HG03354 (cell line): ENCODE results near the gene BNIP1.
"Not testable (repeated sequence)": the region's sequence is repeated elsewhere in the genome, so short reads cannot be mapped to it uniquely, and the experiment has no call there.

Experiments used
- ATAC-seq: cut with Tn5 transposase; IDR thresholded peaks from one replicate; pipeline ENCODE4 v1.9.1; 2021; ENCODE audit warnings: mild to moderate bottlenecking; ENCODE audit not compliant: unreplicated experiment, poor library complexity, severe bottlenecking

The BNIP1 gene, protein sequence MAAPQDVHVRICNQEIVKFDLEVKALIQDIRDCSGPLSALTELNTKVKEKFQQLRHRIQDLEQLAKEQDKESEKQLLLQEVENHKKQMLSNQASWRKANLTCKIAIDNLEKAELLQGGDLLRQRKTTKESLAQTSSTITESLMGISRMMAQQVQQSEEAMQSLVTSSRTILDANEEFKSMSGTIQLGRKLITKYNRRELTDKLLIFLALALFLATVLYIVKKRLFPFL

DNA sequence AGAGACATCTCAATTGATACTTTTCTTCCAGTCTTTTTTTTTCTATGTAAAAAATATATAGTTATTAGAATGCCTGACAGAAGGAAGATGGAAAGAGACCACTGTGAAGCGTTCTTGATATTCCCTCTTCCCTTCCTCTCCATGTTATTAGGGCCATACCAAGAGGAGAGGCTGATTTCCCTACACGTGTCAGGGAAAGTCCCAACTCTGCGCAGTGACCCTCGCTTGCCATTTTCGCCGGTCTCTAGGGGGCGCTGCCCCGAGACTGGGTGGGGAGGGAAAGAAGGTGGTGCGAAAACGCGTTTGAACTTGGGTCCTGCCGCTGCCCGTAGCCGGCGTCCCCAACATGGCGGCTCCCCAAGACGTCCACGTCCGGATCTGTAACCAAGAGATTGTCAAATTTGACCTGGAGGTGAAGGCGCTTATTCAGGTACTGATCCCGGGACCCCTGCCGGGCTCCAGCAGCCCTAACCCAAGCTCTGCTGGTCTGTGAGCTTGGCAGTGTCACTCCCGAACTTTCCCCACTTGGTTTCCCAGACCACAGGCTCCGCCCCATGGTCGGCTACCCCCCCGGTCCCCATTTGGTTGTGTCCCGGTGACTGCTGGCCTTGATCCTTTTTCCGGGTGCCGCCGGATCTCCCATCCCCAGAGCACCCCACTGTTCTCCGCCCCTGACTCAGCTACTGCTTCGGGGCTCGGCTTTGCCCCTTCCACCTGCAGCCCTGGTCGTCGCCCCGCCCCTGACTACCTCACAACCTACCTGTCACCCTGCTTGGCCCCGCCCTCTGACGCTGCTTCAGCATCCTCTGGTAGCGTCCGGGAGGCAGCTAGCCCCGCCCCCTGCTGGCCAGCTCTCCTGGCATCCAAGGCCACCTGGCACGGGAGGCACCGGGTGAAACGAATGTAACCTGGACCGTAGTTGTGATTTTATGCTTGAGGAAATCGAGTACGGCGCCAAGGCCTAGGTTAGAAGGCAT lies at the start of gene BNIP1:
Gene BNIP1, plus strand, starts transcription at position 332 of the 977 bp plus-strand sequence. Its CDS starts 15 bp downstream, at position 347.
- peak; percentile 94 for ATAC-seq

DNA sequence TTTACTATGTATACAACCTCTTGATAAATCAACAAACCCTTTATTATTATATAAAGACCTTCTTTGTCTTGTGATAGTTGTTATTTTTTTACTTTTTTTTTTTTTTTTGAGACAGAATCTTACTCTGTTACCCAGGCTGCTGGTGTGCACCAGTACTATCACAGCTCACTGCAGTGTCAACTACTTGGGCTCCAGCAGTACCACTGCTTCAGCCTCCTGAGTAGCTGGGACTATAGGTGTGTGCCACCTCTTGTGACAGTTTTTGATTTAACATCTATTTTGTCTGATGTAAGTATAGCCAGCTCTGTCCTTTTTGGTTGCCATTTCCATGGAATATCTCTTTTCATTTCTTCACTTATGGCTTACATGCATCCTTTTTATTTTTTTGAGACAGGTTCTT lies 45.5 kb upstream of the BNIP1 start:
- no peak for ATAC-seq

DNA sequence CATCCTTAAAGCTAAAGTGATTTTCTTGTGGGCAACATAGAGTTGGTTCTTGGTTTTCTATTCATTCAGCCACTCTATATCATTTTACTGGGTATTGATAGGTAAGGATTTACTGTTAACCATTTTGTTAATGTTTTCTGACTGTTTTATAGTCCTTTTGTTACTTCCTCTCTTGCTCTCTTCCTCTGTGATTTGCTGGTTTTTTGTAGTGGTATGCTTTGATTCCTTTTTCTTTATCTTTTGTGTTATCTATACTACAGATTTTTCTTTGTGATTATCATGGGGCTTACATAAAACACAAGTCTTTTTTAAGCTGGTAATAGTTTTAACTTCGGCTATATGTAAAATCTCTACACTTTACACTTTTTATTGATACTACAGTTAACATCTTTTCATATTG lies 44.9 kb upstream of the BNIP1 start:
- ATAC-seq, result no peak

DNA sequence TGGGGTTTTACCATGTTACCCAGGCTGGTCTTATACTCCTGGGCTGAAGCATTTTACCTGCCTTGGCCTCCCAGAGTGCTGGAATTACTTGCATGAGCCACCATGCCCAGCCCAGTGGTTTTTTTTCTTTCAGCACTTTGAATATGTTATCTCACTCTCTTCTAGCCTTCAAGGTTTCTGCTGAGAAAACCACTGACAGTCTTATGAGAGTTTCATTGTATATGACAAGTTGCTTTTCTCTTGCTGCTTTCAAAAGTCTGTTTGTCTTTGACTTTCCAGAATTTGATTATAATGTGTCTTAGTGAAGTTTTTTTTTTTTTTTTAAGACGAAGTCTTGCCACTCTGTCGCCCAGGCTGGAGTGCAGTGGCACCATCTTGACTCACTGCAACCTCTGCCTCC lies 43.1 kb upstream of the BNIP1 start:
- no peak for ATAC-seq

DNA sequence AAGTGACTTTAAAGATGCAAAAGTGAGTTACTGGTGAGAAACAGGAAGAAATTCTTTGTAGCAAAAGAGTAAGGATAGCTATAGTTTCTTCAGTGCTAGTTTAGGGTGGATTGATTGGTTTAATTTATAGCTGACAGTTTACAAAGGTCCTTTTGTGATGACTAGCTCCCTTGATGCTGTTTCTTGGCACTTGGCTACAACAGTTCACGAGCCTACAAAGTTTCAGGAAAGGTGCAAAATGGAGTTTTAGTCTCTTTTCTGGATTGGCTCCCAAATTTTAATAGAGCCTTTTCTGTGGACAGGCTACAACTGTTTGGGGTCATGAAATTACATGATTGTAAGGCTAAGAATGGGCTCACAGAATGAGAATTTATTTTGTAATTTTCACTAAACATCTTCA lies 40.9 kb upstream of the BNIP1 start:
- ATAC-seq, result no peak

DNA sequence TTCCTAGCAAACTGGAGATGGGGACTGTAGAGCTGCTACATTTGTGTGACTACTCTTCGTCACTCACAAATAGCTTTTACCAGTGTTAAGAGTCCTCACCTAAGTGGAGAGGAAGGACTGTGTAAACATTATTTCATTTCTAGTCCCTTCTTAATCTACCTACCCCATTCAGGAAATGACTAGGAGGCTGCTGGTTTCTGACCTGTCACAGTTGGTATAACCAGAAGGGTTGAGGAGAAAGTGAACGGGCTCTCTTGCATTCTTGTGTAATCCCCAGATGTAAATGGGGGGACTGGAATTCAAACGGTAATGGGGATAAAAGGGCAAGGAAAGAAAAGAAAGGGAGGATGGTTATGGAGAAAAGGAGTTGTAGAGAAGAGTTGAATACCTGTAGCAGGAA lies 35.4 kb upstream of the BNIP1 start:
- no peak for ATAC-seq

DNA sequence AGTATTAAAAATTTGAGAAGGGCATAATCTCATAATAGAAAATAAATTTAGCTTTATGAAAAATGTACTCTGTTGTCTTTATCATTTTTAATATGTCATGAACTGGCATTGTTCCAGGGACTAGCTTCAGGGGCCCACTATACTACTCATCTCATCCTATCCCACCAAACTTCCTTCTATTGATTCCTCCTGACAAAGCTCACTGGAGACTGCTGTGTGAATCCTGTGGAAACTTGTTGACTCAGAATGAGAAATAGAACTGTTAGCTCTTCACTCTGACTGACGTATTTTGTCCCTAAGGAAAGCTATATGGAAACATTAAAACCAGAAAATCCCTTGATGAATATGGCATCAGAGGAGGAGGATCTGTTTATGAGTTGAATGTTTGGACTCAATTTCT lies 29.8 kb upstream of the BNIP1 start:
- no peak for ATAC-seq

DNA sequence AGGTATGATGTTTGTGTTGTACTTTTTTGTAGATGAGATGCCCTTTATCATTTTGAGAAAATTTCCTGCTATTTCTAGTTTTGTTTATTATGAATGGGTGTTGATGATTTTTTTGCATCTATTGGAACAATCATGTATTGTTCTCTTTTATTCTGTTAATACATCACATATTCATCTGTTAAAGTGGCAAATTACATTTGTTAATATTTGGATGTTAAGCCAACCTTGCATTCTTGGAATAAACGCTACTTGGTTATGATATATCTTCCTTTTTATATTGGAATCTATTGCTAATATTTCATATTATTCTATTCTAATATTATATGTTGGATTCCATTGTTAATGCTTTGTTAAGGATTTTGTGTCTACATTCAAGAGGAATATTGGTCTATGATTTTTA lies 24.6 kb upstream of the BNIP1 start:
- ATAC-seq, result no peak

DNA sequence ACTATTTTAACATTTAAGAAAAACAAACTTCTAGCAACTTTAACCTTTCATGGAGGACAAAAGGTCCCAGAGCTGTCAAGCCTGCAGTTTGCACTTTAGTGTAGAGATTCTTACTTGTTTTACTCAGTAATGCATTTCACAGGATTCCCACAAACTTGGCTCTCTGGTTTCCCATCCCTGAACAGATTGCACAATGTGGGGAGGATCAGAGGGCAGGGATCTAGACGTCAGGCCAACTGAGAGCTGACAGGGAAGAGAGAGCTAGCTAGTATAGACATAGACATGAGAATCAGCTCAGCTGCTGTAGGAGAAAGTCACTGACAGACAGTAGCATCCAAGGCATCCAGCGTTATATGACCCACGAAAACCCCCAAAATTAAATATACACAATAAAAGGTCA lies 20.9 kb upstream of the BNIP1 start:
- ATAC-seq, result no peak

DNA sequence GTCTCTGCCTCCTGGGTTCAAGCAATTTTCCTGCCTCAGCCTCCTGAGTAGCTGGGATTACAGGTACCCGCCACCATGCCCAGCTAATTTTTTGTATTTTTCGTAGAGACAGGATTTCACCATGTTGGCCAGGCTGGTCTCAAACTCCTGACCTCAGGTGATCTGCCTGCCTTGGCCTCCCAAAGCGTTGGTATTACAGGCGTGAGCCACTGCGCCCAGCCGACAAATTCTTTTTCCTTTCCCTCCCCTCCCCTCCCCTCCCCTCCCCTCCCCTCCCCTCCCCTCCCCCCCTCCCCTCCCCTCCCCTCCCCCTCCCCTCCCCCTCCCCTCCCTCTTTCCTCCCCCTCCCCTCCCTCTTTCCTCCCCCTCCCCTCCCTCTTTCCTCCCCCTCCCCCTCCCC lies 12.2 kb upstream of the BNIP1 start:
- not testable (repeated sequence) for ATAC-seq

DNA sequence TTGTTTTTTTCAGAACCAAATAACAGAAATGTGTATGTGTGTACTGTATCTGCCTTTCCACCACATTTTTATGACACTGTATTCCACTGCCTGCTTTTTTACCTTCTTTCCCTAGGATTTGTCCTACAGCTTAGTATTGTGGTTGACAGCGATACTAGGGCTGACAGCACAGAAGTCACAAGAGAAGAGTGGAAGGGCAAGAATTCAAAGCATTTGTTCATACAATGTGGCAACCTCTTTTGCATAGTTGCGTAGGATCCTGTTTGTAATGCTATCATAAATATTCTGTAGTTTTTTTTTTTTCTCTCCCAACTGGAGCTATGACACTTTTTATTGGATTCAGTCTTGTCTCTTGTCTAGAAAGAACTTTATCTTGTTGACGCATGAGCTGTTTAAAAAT lies 5.6 kb upstream of the BNIP1 start:
- ATAC-seq, result no peak

DNA sequence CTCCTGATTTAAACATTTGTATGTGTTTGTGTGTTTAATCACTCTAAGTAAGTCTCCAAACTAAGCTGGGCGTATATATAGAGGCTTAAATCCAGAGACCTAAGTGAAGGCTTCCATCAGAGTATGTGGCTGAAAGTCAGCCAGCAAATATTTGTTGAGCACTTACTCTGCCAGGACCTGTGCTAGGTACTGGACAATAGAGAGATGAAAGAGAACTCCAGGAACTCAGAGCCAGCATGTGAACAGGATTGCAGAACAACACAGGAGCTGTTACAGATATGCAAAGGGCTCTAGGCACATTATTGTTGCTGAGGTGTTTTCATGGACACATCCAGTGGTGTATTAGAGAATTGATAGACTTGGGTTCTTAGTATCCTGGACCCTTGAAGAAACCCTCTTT lies 4.7 kb upstream of the BNIP1 start:
- ATAC-seq, result no peak

DNA sequence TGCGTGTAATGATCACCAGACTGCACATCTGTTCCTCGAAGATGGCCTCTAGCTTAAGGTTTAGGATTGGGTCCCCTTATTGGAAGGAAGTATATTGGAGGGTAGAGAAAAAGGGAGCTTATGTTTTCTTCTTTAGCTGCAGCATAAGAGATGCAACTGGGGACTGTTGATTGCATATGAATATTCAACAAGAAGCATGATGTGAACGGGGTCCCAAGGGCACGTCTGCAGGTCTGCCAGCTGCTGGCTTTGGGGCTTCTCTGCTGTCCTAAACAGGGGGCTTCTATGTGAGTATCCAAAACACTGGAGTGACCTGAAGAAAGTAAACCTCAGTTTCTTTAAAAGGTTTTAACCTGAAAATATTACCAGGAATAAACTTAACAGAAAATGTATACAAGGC lies 3.6 kb upstream of the BNIP1 start:
- ATAC-seq, result no peak

DNA sequence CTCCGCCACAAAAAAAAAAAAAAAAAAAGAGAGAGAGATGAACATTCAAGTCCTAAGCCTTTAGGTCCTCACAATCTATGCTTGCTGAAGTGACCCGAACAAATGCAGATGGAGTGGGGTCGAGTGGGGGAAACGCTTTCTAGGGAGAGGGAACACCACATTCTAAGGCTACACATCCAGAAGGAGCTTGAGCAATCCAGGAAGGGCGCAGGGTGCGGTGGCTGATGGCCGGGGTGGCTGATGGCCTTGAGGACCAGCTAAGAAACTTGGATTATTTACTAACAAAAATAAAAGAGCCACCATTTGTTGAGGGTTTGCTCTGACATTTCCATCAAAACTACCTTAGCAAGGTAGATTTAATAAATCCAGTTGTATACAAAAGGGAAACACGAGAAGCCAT lies 764 bp upstream of the BNIP1 start:
- ATAC-seq, result no peak

DNA sequence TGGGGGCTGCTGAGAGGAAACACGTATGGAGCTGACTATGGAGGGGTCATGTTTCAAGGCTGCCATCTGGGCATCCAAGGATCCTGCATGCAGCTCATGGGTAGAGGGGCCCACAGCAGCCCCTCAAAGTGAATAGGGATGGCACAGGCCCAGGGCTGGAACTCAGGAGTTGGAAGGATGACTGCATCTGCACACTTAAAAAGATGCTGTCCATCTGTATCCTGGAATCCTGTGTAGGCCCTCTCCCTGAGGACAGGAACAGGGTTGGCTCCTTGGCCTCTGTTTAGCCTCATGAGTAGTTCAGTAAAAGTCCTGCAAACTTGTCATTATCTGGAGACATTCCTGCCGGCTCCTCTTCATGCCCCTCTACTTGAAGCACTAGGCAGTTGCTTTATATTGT lies 4.0 kb downstream of the BNIP1 start:
- ATAC-seq, result no peak

DNA sequence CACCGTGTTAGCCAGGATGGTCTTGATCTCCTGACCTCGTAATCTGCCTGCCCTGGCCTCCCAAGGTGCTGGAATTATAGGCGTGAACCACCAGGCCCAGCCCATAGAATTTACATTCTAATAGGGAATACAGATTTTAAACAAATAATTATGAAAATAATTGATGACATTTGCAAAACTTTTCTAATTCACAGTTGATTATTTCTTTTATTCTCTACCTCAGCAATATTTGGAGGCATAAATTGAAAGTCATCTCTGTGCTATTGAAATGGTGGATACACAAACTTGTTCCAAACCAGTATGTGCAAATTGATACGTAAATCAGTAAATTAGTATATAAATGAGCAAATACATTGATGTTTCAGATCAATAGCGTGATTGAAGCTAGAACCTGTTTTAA lies 8.2 kb downstream of the BNIP1 start:
- no peak for ATAC-seq

DNA sequence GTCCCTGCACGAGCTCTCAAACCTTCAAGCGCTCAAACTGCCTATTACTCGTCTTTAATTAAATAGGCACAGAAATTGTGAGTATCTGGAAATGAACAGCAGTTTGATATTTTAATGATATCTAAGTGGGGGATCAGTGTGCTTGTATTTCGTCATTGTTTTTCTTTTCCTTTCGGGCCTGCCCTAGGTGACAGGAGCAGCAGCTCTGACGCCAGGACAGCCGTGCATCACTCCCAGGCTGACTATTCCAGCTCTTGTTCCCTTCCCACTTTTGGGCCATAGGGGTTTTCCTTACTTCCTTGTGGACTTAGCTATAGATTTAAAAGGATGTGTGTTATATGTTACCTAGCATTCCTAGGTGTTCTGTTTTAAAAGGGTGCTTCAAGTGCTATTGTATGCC lies 9.5 kb downstream of the BNIP1 start:
- no peak for ATAC-seq

DNA sequence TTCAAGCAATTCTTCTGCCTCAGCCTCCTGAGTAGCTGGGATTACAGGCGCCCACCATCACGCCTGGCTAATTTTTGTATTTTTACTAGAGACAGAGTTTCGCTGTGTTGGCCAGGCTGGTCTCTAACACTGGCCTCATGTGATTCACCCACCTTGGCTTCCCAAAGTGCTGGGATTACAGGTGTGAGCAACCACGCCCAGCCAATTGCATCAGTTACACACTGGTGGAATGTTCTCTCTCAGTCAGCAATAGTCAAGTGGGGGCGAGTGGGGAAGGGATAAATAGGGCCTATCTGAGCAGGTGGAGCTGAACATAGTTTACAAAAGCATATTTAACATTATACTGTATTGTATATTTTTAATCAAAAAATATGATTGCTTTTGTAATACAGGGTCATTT lies 10.3 kb downstream of the BNIP1 start:
- ATAC-seq, result not testable (repeated sequence)

DNA sequence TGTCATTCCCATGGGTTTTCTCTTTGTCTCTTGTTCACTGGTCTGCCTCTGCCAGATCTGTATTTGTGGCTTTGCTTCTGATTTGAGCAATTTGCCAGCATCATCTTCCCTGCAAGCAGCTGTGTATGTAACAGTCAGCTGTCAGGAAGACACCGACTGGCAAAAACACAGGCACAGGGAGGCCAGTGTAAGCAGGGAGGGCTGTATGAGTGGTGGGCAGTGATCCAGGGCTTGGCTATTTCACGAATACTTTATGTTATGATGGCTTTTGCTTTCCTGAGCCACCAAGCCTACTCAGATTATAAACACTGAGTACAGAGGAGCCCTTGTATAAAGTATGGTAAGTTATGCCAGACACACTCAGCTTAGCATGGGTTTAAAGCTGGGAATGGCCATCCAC lies 11.6 kb downstream of the BNIP1 start:
- no peak for ATAC-seq

DNA sequence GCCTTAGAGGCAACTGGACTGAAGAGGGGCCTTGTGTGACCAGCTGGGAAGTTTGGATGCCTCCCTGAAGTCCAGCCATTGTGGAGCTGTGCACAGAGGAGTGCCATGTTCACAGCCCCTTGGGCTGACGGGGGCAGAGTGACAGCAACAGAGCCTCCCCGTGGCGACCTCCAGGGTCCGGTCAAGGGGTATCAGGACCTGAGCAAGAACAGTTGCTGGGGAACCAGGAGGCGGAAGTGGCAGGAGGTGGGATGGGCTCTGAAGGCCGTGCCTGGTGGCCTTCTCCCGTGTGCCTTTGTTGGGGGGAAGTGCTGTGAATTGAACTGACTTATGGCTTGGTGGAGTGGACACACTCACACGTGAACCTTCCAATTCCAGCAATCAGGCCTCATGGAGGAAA lies 14.0 kb downstream of the BNIP1 start:
- ATAC-seq, result no peak

DNA sequence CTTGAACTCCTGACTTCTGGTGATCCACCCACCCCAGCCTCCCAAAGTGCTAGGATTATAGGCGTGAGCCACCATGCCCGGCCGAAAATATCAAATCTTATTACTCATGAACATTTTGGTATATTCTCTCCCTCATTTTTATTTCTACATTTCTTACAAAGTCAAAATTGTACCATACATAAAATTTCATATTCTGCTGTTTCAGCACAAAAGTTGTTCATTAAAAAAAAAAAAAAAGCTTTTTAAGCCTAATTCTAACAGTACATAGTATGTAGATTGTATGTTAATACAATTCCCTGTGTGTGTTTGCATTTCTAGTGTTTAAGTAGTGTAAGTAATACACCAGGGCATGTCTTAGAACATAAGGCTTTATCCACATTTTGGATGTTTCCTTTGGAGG lies 14.9 kb downstream of the BNIP1 start:
- no peak for ATAC-seq
